K562 (cell line): ENCODE results near the gene BNIP1.

Experiments
- ATF3 ChIP-seq, 2 experiments: fragments of 450-650 bp in 1 of 2; sonication (generic) in 1 of 2; formaldehyde crosslinking in 1 of 2; IDR thresholded peaks in 1 of 2; conservative IDR thresholded peaks in 1 of 2; 2 replicates each; pipeline versions ENCODE4 v1.6.1 to v1.8.1; 2016 to 2023; ENCODE audit warnings: mild to moderate bottlenecking in 2 of 2, moderate library complexity in 2 of 2, inconsistent platforms in 1 of 2, missing genetic modification reagents in 1 of 2
- CHD7 ChIP-seq: fragments of 200-600 bp; sonication (generic); IDR thresholded peaks from one replicate; pipeline ENCODE4 v1.6.1; 2012; ENCODE audit warnings: mild to moderate bottlenecking, low read depth, low read length, inconsistent platforms
- CTCF ChIP-seq, 3 experiments: IDR thresholded peaks in 2 of 3; conservative IDR thresholded peaks in 1 of 3; 2 replicates each; pipeline ENCODE4 v1.5.1; 2011 to 2012; ENCODE audit warnings: low read length in 3 of 3, mild to moderate bottlenecking in 3 of 3, control low read depth in 2 of 3, improper control_type of control experiment in 1 of 3, inconsistent platforms in 1 of 3, low read depth in 1 of 3, mixed read lengths in 1 of 3, moderate library complexity in 1 of 3; ENCODE audit not compliant: insufficient read depth in 2 of 3
- FOXP4 ChIP-seq: sonication (generic); formaldehyde crosslinking; IDR thresholded peaks from 2 replicates; pipeline ENCODE4 v1.8.0; 2022; ENCODE audit warnings: mild to moderate bottlenecking, missing genetic modification reagents, borderline replicate concordance
- POLR2A ChIP-seq: fragments of 450-650 bp; conservative IDR thresholded peaks from 2 replicates; pipeline ENCODE4 v1.6.1; 2016
- SETDB1 ChIP-seq: IDR thresholded peaks from one replicate; pipeline ENCODE4 v1.6.1; 2012; ENCODE audit warnings: low read length, control low read depth, inconsistent platforms
- SIN3B ChIP-seq: fragments of 450-650 bp; IDR thresholded peaks from 2 replicates; pipeline ENCODE4 v1.6.1; 2017; ENCODE audit warnings: low read depth, mild to moderate bottlenecking, moderate library complexity
- TAF1 ChIP-seq: IDR thresholded peaks from 2 replicates; pipeline ENCODE4 v1.6.1; 2011; ENCODE audit warnings: mild to moderate bottlenecking, low read length, moderate library complexity; ENCODE audit not compliant: insufficient read depth, control insufficient read depth, severe bottlenecking; ENCODE audit errors: extremely low read depth
- TARDBP ChIP-seq: fragments of 450-650 bp; IDR thresholded peaks from 2 replicates; pipeline ENCODE4 v1.6.1; 2016
- ZBTB26 ChIP-seq: fragments of 450-650 bp; formaldehyde crosslinking; IDR thresholded peaks from 2 replicates; pipeline ENCODE4 v1.4.0; 2022; ENCODE audit warnings: missing genetic modification characterization
- ZBTB7A ChIP-seq: IDR thresholded peaks from 2 replicates; pipeline ENCODE4 v1.6.1; 2011; ENCODE audit warnings: low read depth, mild to moderate bottlenecking, low read length, moderate library complexity, borderline replicate concordance; ENCODE audit not compliant: control insufficient read depth
- ZNF121 ChIP-seq: sonication (generic); formaldehyde crosslinking; conservative IDR thresholded peaks from 2 replicates; pipeline ENCODE4 v1.8.0; 2022; ENCODE audit warnings: missing genetic modification reagents
- ZNF311 ChIP-seq: fragments of 250-450 bp; sonication (Bioruptor Pico); IDR thresholded peaks from 2 replicates; pipeline ENCODE4 v1.4.0; 2020; ENCODE audit warnings: mild to moderate bottlenecking, moderate library complexity

GRCh38 chr5:173204185-173204979, 60.1 kb downstream of the BNIP1 start:
- TF ChIP-seq ZNF311, result no peak
- no peak for TF ChIP-seq ZNF121 (CRISPR knock-in tag)
- TF ChIP-seq POLR2A, result no peak
- no peak for TF ChIP-seq SIN3B
- no peak for TF ChIP-seq CHD7
- TF ChIP-seq TARDBP, result no peak
- no peak for TF ChIP-seq TAF1
- TF ChIP-seq CTCF (IDR thresholded peaks at IDR 0.05 in 2 of 3, conservative IDR thresholded peaks at IDR 0.05 in 1 of 3; ENCODE audit: insufficient read depth in 2 of 3, low read depth in 1 of 3, low read length in 3 of 3), result peak; percentile 62 to 76 (median 70)
- TF ChIP-seq FOXP4 (CRISPR knock-in tag), result no peak
- no peak for TF ChIP-seq ZBTB7A
- no peak for TF ChIP-seq ZBTB26
- TF ChIP-seq ATF3 (IDR thresholded peaks at IDR 0.05), result no peak
- no peak for TF ChIP-seq ATF3 (CRISPR knock-in tag; conservative IDR thresholded peaks at IDR 0.05)
- TF ChIP-seq SETDB1, result no peak
